Loucy (cell line): ENCODE measurements around the gene SIK2.

Source experiments
- H2AFZ ChIP-seq: fragments of 200-600 bp; sonication (generic); 2 replicates; pipeline ENCODE4 v1.6.0; 2016; ENCODE audit warnings: antibody characterized with exemption, mild to moderate bottlenecking, low read length, moderate library complexity
- H3F3A ChIP-seq: fragments of 200-600 bp; 2 replicates; pipeline ENCODE4 v1.6.0; 2016; ENCODE audit warnings: antibody characterized with exemption, low read depth, mild to moderate bottlenecking
- H3K27me3 ChIP-seq: fragments of 200-600 bp; sonication (generic); 2 replicates; pipeline ENCODE4 v1.6.1; 2014; ENCODE audit warnings: low read length, mild to moderate bottlenecking; ENCODE audit not compliant: insufficient read depth, poor library complexity, severe bottlenecking
- H3K36me3 ChIP-seq: fragments of 200-600 bp; sonication (generic); 2 replicates; pipeline ENCODE4 v1.6.1; 2016; ENCODE audit warnings: low read length; ENCODE audit not compliant: insufficient read depth
- H3K4me1 ChIP-seq: fragments of 200-600 bp; sonication (generic); 2 replicates; pipeline ENCODE4 v1.5.1; 2014; ENCODE audit warnings: low read length, mild to moderate bottlenecking; ENCODE audit not compliant: insufficient read depth, poor library complexity, severe bottlenecking
- H3K4me2 ChIP-seq: fragments of 200-600 bp; sonication (generic); 2 replicates; pipeline ENCODE4 v1.6.0; 2014; ENCODE audit warnings: antibody characterized with exemption, low read length, low read depth, mild to moderate bottlenecking; ENCODE audit not compliant: poor library complexity, severe bottlenecking
- H3K4me3 ChIP-seq: fragments of 200-600 bp; sonication (generic); 2 replicates; pipeline ENCODE4 v1.5.1; 2014; ENCODE audit warnings: low read length, mild to moderate bottlenecking, mixed read lengths; ENCODE audit not compliant: poor library complexity, severe bottlenecking
- H3K79me2 ChIP-seq: fragments of 200-600 bp; sonication (generic); 2 replicates; pipeline ENCODE4 v1.6.1; 2014; ENCODE audit warnings: low read length; ENCODE audit not compliant: insufficient read depth
- H3K9ac ChIP-seq: fragments of 200-600 bp; sonication (generic); 2 replicates; pipeline ENCODE4 v1.6.0; 2014; ENCODE audit warnings: mild to moderate bottlenecking, low read depth, low read length, moderate library complexity; ENCODE audit not compliant: poor library complexity, severe bottlenecking
- H3K9me2 ChIP-seq: fragments of 200-600 bp; sonication (generic); replicated peaks from 2 replicates; pipeline ENCODE4 v1.6.1; 2016; ENCODE audit warnings: low read depth, low read length, mixed read lengths
- H3K9me3 ChIP-seq: fragments of 200-600 bp; sonication (generic); 2 replicates; pipeline ENCODE4 v1.6.1; 2014; ENCODE audit warnings: mild to moderate bottlenecking, antibody characterized with exemption, low read length, low read depth; ENCODE audit not compliant: insufficient read depth
- H4K20me1 ChIP-seq: fragments of 200-600 bp; sonication (generic); 2 replicates; pipeline ENCODE4 v1.6.0; 2014; ENCODE audit warnings: antibody characterized with exemption, low read length, mild to moderate bottlenecking; ENCODE audit not compliant: insufficient read depth, poor library complexity, severe bottlenecking
- CTCF ChIP-seq: fragments of 200-600 bp; sonication (generic); conservative IDR thresholded peaks from 2 replicates; pipeline ENCODE4 v1.5.1; 2014; ENCODE audit warnings: mild to moderate bottlenecking, antibody characterized with exemption, low read length
- EZH2phosphoT487 ChIP-seq: fragments of 200-600 bp; IDR thresholded peaks from 2 replicates; pipeline ENCODE4 v1.6.1; 2018; ENCODE audit warnings: antibody characterized with exemption, mild to moderate bottlenecking, moderate library complexity, borderline replicate concordance

The SIK2 gene

GRCh38 chr11:111730871-111731591 is 128.8 kb downstream of the SIK2 start:
- Histone ChIP-seq H3K4me2 (no peak overlapping the region), H3K4me1 (no peaks in the 10 kb centered on the region), H3K79me2 (no peaks in the 10 kb centered on the region), H3K9me2 (no peaks in the 10 kb centered on the region), H3F3A (no peaks in the 10 kb centered on the region), H3K9me3 (no peaks in the 10 kb centered on the region), H3K9ac (no peak overlapping the region), H3K4me3 (no peak overlapping the region), H2AFZ (no peak overlapping the region), H3K36me3 (peaks cover 10% of the 10 kb centered on the region; the same call in 1 of the 2 replicates), H4K20me1 (no peaks in the 10 kb centered on the region), H3K27me3 (no peaks in the 10 kb centered on the region)
- TF ChIP-seq CTCF (no peak), EZH2phosphoT487 (no peak)

GRCh38 chr11:111731821-111732220 is 129.6 kb downstream of the SIK2 start:
- peaks cover 3% of the 10 kb centered on the region; the same call in 1 of the 2 replicates for H3K36me3 ChIP-seq
- H3K9me2 ChIP-seq, result no peaks in the 10 kb centered on the region
- H3K4me3 ChIP-seq, result no peak overlapping the region
- no peak overlapping the region for H3K9ac ChIP-seq
- no peak overlapping the region for H3K4me2 ChIP-seq
- no peaks in the 10 kb centered on the region for H3K27me3 ChIP-seq
- H3F3A ChIP-seq, result no peaks in the 10 kb centered on the region
- H2AFZ ChIP-seq, result no peak overlapping the region
- H3K9me3 ChIP-seq, result no peaks in the 10 kb centered on the region
- TF ChIP-seq EZH2phosphoT487 (no peak), CTCF (no peak)
- H4K20me1 ChIP-seq, result no peaks in the 10 kb centered on the region
- H3K79me2 ChIP-seq, result no peaks in the 10 kb centered on the region
- no peaks in the 10 kb centered on the region for H3K4me1 ChIP-seq

- no peaks in the 10 kb centered on the region for H3K4me1 ChIP-seq
- H3K9me3 ChIP-seq, result no peaks in the 10 kb centered on the region
- no peak overlapping the region for H3K4me2 ChIP-seq
- H3K36me3 ChIP-seq, result peaks cover 3% of the 10 kb centered on the region; the same call in 1 of the 2 replicates
- no peaks in the 10 kb centered on the region for H3K27me3 ChIP-seq
- no peak overlapping the region for H2AFZ ChIP-seq
- no peaks in the 10 kb centered on the region for H3F3A ChIP-seq
- no peaks in the 10 kb centered on the region for H4K20me1 ChIP-seq
- H3K79me2 ChIP-seq, result no peaks in the 10 kb centered on the region
- no peaks in the 10 kb centered on the region for H3K9me2 ChIP-seq
- H3K9ac ChIP-seq, result no peak overlapping the region
- no peak for TF ChIP-seq EZH2phosphoT487
- TF ChIP-seq CTCF, result no peak
- no peak overlapping the region for H3K4me3 ChIP-seq
Measured at GRCh38 chr11:111733016-111733415, 130.8 kb downstream of the SIK2 start.
